Kidney (tissue), 14 donors: Measurements from ENCODE around the gene AMMECR1. TPM values are rescaled to one million over a fixed set of nuclear protein-coding genes. Genes with fewer than 3 reads are reported as not detected.

Experiments
- DNase-seq, 5 donors: peaks; one replicate each; pipeline ENCODE4 v3.0.0-alpha.2; 2013 to 2020
- FAIRE-seq: peaks from 2 replicates; lab custom pipeline; 2012; peaks lifted over from hg19 to GRCh38; lab: Jason Lieb, UNC
- H3K27ac ChIP-seq, 2 donors: one replicate each; pipeline ENCODE4 v1.7.0; 2013; ENCODE audit warnings: low read depth in 2 of 2, low read length in 2 of 2, inconsistent platforms in 1 of 2
- H3K27me3 ChIP-seq: one replicate; pipeline ENCODE4 v1.7.1; 2013; ENCODE audit warnings: low read length, inconsistent platforms; ENCODE audit not compliant: control insufficient read depth, insufficient read depth
- H3K36me3 ChIP-seq, 3 donors: one replicate each; pipeline versions ENCODE4 v1.7.0 to v1.7.1; 2013; ENCODE audit warnings: low read length in 3 of 3, control low read depth in 1 of 3, inconsistent platforms in 1 of 3; ENCODE audit not compliant: insufficient read depth in 3 of 3, control insufficient read depth in 2 of 3
- H3K4me1 ChIP-seq, 3 donors: one replicate each; pipeline versions ENCODE4 v1.7.0 to v1.7.1; 2013; ENCODE audit warnings: low read length in 3 of 3, inconsistent platforms in 1 of 3, low read depth in 1 of 3; ENCODE audit not compliant: control insufficient read depth in 2 of 3, insufficient read depth in 2 of 3
- H3K4me3 ChIP-seq, 3 donors: one replicate each; pipeline versions ENCODE4 v1.7.0 to v1.8.1; 2013; ENCODE audit warnings: low read length in 3 of 3, control low read depth in 1 of 3, inconsistent platforms in 1 of 3
- H3K9ac ChIP-seq, 3 donors: one replicate each; pipeline versions ENCODE4 v1.7.0 to v1.7.1; 2013; ENCODE audit warnings: low read length in 3 of 3, control low read depth in 1 of 3, inconsistent platforms in 1 of 3
- H3K9me3 ChIP-seq, 3 donors: one replicate each; pipeline versions ENCODE4 v1.7.0 to v1.7.1; 2013; ENCODE audit warnings: low read length in 3 of 3, control low read depth in 1 of 3, inconsistent platforms in 1 of 3; ENCODE audit not compliant: control insufficient read depth in 2 of 3, insufficient read depth in 1 of 3
- CTCF ChIP-seq: IDR thresholded peaks from 3 replicates; pipeline ENCODE4 v1.5.1; 2012; ENCODE audit warnings: mild to moderate bottlenecking, moderate library complexity, borderline replicate concordance; ENCODE audit not compliant: insufficient read depth; ENCODE audit errors: extremely low read depth
- intact Hi-C: fragments of 100-400 bp; cut with DNase I; formaldehyde crosslinking; loops from one replicate; pipeline ENCODE4 v1.11.1; 2022
- polyA plus RNA-seq: library from polyadenylated mRNA; stranded (reverse); fragments of 350-450 nt; fragmentation: Illumina TruSeq; extraction: RNeasy Lipid Tissue Mini Kit (QIAGEN cat#74804); gene quantifications from one replicate; pipeline ENCODE4 v1.2.3, GENCODE V29; 2014; ENCODE audit warnings: low read depth, low replicate concordance; ENCODE audit not compliant: insufficient read depth
- total RNA-seq: library from RNA; stranded (reverse); fragmentation: NEBNext Ultra II Directional; extraction: Animal tissue kit (Norgen Biotek cat#: 25700); gene quantifications from one replicate; pipeline ENCODE4 v1.2.1, GENCODE V29; 2021
- donor health status: control.
- donor health status: control.
- donor health status: control.
- donor health status: control.
- donor health status: control.
- donor health status: DM: yes; HTN: yes; CAD: no.
- donor health status: Normal renal cell carcinoma (clear cell type).

AMMECR1 gene
- total and polyA plus RNA-seq, 2 donors from 2014 or later, result 4.4 to 11.0 TPM

- Histone ChIP-seq H3K27ac (no peak overlapping the region), H3K36me3 (no peaks in the 10 kb centered on the region), H3K4me1 (no peaks in the 10 kb centered on the region), H3K9ac (no peak overlapping the region), H3K9me3 (no peaks in the 10 kb centered on the region), H3K4me3 (no peak overlapping the region), H3K27me3 (no peaks in the 10 kb centered on the region)
- DNase-seq (no peak), FAIRE-seq (no peak)
- no peak for TF ChIP-seq CTCF
- intact Hi-C loops, result no loop called here
Measured at GRCh38 chrX:110222497-110223257, 95.2 kb downstream of the AMMECR1 start.

GRCh38 chrX:110219920-110220319 is 98.0 kb downstream of the AMMECR1 start:
- Histone ChIP-seq H3K4me1 (peaks cover 0 to 4% (median 0%) of the 10 kb centered on the region in 3 donors), H3K36me3 (no peaks in the 10 kb centered on the region), H3K9me3 (no peaks in the 10 kb centered on the region), H3K27me3 (no peaks in the 10 kb centered on the region), H3K4me3 (no peak overlapping the region), H3K27ac (no peak overlapping the region), H3K9ac (no peak overlapping the region)
- FAIRE-seq, result no peak
- no peak for TF ChIP-seq CTCF
- intact Hi-C loops, result no loop called here
- DNase-seq, result no peak

GRCh38 chrX:110218591-110218990 is 99.3 kb downstream of the AMMECR1 start:
- no peak overlapping the region for H3K27ac ChIP-seq
- no peaks in the 10 kb centered on the region for H3K9me3 ChIP-seq
- FAIRE-seq (no peak), DNase-seq (no peak)
- H3K4me3 ChIP-seq, result no peak overlapping the region
- no peak for TF ChIP-seq CTCF
- peaks cover 0 to 4% (median 0%) of the 10 kb centered on the region in 3 donors for H3K4me1 ChIP-seq
- intact Hi-C loops, result no loop called here
- no peaks in the 10 kb centered on the region for H3K36me3 ChIP-seq
- H3K27me3 ChIP-seq, result no peaks in the 10 kb centered on the region
- H3K9ac ChIP-seq, result no peak overlapping the region
